DMS114 treated with DMSO at 0.1 percent for 48 hours (cell line): ENCODE measurements around the gene CPOX.
"Not testable (repeated sequence)": the region's sequence is repeated elsewhere in the genome, so short reads cannot be mapped to it uniquely, and the experiment has no call there.

ENCODE experiments used
- DNase-seq: peaks from one replicate; lab custom pipeline; 2025; ENCODE audit not compliant: unreplicated experiment; lab: John Stamatoyannopoulos, UW

The CPOX gene

GRCh38 chr3:98593046-98593936 lies at the start of gene CPOX:
Gene CPOX, minus strand, starts transcription at chr3:98593611. Its CDS starts 107 bp downstream, at chr3:98593504.
- DNase-seq: peak; percentile 80

GRCh38 chr3:98642769-98643168 lies 49.4 kb upstream of the CPOX start:
- not testable (repeated sequence) for DNase-seq

GRCh38 chr3:98641756-98642155 lies 48.3 kb upstream of the CPOX start:
- DNase-seq: not testable (repeated sequence)

GRCh38 chr3:98638515-98638914 lies 45.1 kb upstream of the CPOX start:
- DNase-seq: not testable (repeated sequence)

GRCh38 chr3:98630416-98630815 lies 37.0 kb upstream of the CPOX start:
- no peak for DNase-seq

- no peak for DNase-seq
Observed at GRCh38 chr3:98628317-98628716, 34.9 kb upstream of the CPOX start.

- no peak for DNase-seq
Observed at GRCh38 chr3:98626151-98626550, 32.7 kb upstream of the CPOX start.

- DNase-seq: no peak
Observed at GRCh38 chr3:98623572-98624280, 30.3 kb upstream of the CPOX start.

- DNase-seq: no peak
Observed at GRCh38 chr3:98617841-98618240, 24.4 kb upstream of the CPOX start.

- no peak for DNase-seq
Observed at GRCh38 chr3:98613616-98614015, 20.2 kb upstream of the CPOX start.

- DNase-seq: no peak
Observed at GRCh38 chr3:98612996-98613517, 19.6 kb upstream of the CPOX start.

- DNase-seq: no peak
Observed at GRCh38 chr3:98612587-98612986, 19.2 kb upstream of the CPOX start.

GRCh38 chr3:98608029-98608428 lies 14.6 kb upstream of the CPOX start:
- DNase-seq: no peak

GRCh38 chr3:98603580-98603979 lies 10.2 kb upstream of the CPOX start:
- no peak for DNase-seq

- peak; percentile 6 for DNase-seq
Observed at GRCh38 chr3:98602078-98602678, 8.8 kb upstream of the CPOX start.

- no peak for DNase-seq
Observed at GRCh38 chr3:98601180-98601579, 7.8 kb upstream of the CPOX start.

GRCh38 chr3:98600412-98601095 lies 7.1 kb upstream of the CPOX start:
- DNase-seq: no peak

GRCh38 chr3:98599647-98600411 lies 6.4 kb upstream of the CPOX start:
- DNase-seq: no peak

GRCh38 chr3:98598492-98598891 lies 5.1 kb upstream of the CPOX start:
- DNase-seq: no peak
